PC-3 (cell line): ENCODE data around the gene TINCR. TPM values are rescaled to one million over a fixed set of nuclear protein-coding genes. Genes with fewer than 3 reads are reported as not detected.
A peak's percentile ranks its signal among the peaks of the same experiment; 100 is the strongest.
"Not testable (repeated sequence)": the region's sequence is repeated elsewhere in the genome, so short reads cannot be mapped to it uniquely, and the experiment has no call there.

Experiments
- ATAC-seq: fragments of 200-7000 bp; cut with Tn5 transposase; 2 replicates; pipeline ENCODE4 v1.9.1; 2020; ENCODE audit warnings: mild to moderate bottlenecking, moderate library complexity
- BruUV-seq: library from RNA; stranded (reverse); fragments of 400-500 nt; replicated peaks from 2 replicates; lab custom pipeline; 2021; lab: Mats Ljungman, UMichigan
- CTCF ChIA-PET: fragments of 300-600 bp; sonication (Branson Sonifier 250); formaldehyde crosslinking; loops from one replicate; lab custom pipeline; 2022; ENCODE audit warnings: antibody characterized with exemption; lab: Charles Lee
- POLR2A ChIA-PET: fragments of 300-600 bp; sonication (Branson Sonifier 250); formaldehyde crosslinking; loops from one replicate; lab custom pipeline; 2022; ENCODE audit warnings: antibody characterized with exemption; ENCODE audit not compliant: unreplicated experiment; lab: Charles Lee
- DNase-seq: peaks from one replicate; pipeline ENCODE4 v3.0.0-alpha.2; 2015
- H2AFZ ChIP-seq: fragments of 300-600 bp; sonication (generic); 2 replicates; pipeline ENCODE4 v1.6.0; 2016; ENCODE audit warnings: antibody characterized with exemption, low read length
- H3F3A ChIP-seq: fragments of 300-600 bp; sonication (generic); one replicate; pipeline ENCODE4 v1.6.0; 2017; ENCODE audit warnings: antibody characterized with exemption, low read length, control low read depth, mild to moderate bottlenecking; ENCODE audit not compliant: unreplicated experiment
- H3K27ac ChIP-seq: fragments of 300-600 bp; sonication (generic); 2 replicates; pipeline ENCODE4 v1.5.1; 2016; ENCODE audit warnings: mild to moderate bottlenecking, low read length
- H3K27me3 ChIP-seq: fragments of 300-600 bp; sonication (generic); 2 replicates; pipeline ENCODE4 v1.6.1; 2016; ENCODE audit warnings: low read length, mixed read lengths
- H3K36me3 ChIP-seq: fragments of 300-600 bp; sonication (generic); 2 replicates; pipeline ENCODE4 v1.6.1; 2016; ENCODE audit warnings: low read depth, mixed run types, low read length, mixed read lengths
- H3K4me1 ChIP-seq: fragments of 300-600 bp; sonication (generic); 2 replicates; pipeline ENCODE4 v1.5.1; 2016; ENCODE audit warnings: low read length; ENCODE audit not compliant: insufficient read depth
- H3K4me2 ChIP-seq: fragments of 300-600 bp; sonication (generic); 2 replicates; pipeline ENCODE4 v1.6.0; 2016; ENCODE audit warnings: low read length
- H3K4me3 ChIP-seq: fragments of 300-600 bp; sonication (generic); 2 replicates; pipeline ENCODE4 v1.5.1; 2016; ENCODE audit warnings: mild to moderate bottlenecking, low read length, mixed read lengths
- H3K79me2 ChIP-seq: fragments of 300-600 bp; sonication (generic); 2 replicates; pipeline ENCODE4 v1.6.1; 2017; ENCODE audit warnings: low read length, mixed read lengths
- H3K9ac ChIP-seq: fragments of 300-600 bp; sonication (generic); 2 replicates; pipeline ENCODE4 v1.6.0; 2016; ENCODE audit warnings: mild to moderate bottlenecking, low read length
- H3K9me2 ChIP-seq: fragments of 300-600 bp; sonication (generic); replicated peaks from 2 replicates; pipeline ENCODE4 v1.6.1; 2016; ENCODE audit warnings: mixed run types, low read length, mixed read lengths
- H3K9me3 ChIP-seq: fragments of 300-600 bp; sonication (generic); 2 replicates; pipeline ENCODE4 v1.6.1; 2016; ENCODE audit warnings: low read length, mixed read lengths
- H4K20me1 ChIP-seq: fragments of 300-600 bp; sonication (generic); 2 replicates; pipeline ENCODE4 v1.6.1; 2016; ENCODE audit warnings: low read length, mixed read lengths
- CTCF ChIP-seq: fragments of 300-600 bp; sonication (generic); conservative IDR thresholded peaks from 2 replicates; pipeline ENCODE4 v1.5.1; 2017; ENCODE audit warnings: antibody characterized with exemption, low read depth, mild to moderate bottlenecking, low read length
- EZH2 ChIP-seq: fragments of 300-600 bp; sonication (generic); IDR thresholded peaks from one replicate; pipeline ENCODE4 v1.6.1; 2017; ENCODE audit warnings: antibody characterized with exemption, mild to moderate bottlenecking, low read length; ENCODE audit not compliant: unreplicated experiment
- EZH2phosphoT487 ChIP-seq: fragments of 300-600 bp; sonication (generic); IDR thresholded peaks from 2 replicates; pipeline ENCODE4 v1.6.1; 2018; ENCODE audit warnings: mild to moderate bottlenecking, antibody characterized with exemption, low read length, borderline replicate concordance
- intact Hi-C: fragments of 100-400 bp; cut with micrococcal nuclease; formaldehyde crosslinking; loops from 2 replicates; pipeline ENCODE4 v1.9.0; 2023
- total RNA-seq: library from RNA; depleted of rRNA; stranded (reverse); fragments of >200 nt; gene quantifications from 2 replicates; pipeline ENCODE4 v1.2.3, GENCODE V29; 2014

The TINCR gene
- total RNA-seq, 1 experiment from 2014 or later, result 0.58 TPM

DNA sequence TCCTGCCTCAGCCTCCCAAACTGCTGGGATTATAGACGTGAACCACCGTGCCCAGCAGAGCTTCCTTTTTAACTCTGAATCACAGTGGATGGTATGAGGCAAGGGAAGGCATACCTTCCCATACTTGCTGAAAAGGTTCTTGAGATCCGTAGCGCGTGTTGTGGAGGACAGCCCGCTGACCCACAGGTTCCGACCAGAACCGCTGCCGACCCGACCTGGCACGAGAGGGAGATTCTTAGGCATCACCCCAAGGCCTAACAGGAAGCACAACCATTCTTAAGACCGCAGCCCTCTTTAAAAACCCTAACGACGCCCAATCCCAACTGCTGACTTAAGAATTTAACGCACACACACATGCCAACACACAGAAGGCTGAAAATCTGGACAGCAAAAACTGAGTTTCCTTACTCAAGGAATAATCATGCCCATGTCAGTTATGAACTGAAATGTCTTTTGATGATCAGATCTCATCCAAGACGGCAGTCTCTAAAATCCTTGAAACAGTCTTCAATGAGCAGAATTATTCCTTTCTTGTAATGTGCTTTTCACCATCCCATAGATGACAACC is 42.2 kb upstream of the TINCR start:
- POLR2A ChIA-PET, result interaction anchor here (0.6 kb wide), 1 partner anchor 478 kb away, joined by 13 read pairs; no protein-coding TSS in a partner anchor
- H3K9me2 ChIP-seq, result no peaks in the 10 kb centered on the region
- no peaks in the 10 kb centered on the region for H3K27me3 ChIP-seq
- TF ChIP-seq EZH2 (no peak), CTCF (no peak), EZH2phosphoT487 (no peak)
- peaks cover 63% of the 10 kb centered on the region for H3K79me2 ChIP-seq
- no peak overlapping the region for H2AFZ ChIP-seq
- peaks cover 24% of the 10 kb centered on the region for H4K20me1 ChIP-seq
- peaks cover 78% of the 10 kb centered on the region for H3K36me3 ChIP-seq
- H3K9ac ChIP-seq, result no peak overlapping the region
- DNase-seq (no peak), ATAC-seq (no peak)
- CTCF ChIA-PET, result interaction anchor here (0.5 kb wide), 1 partner anchor 82 kb away, joined by 3 read pairs; no protein-coding TSS in a partner anchor
- H3K4me2 ChIP-seq, result no peak overlapping the region
- no peaks in the 10 kb centered on the region for H3F3A ChIP-seq
- H3K27ac ChIP-seq, result no peak overlapping the region
- BruUV-seq, result no TSS peak
- intact Hi-C loops, result no loop called here
- no peak overlapping the region for H3K4me3 ChIP-seq
- no peaks in the 10 kb centered on the region for H3K9me3 ChIP-seq
- H3K4me1 ChIP-seq, result peaks cover 27% of the 10 kb centered on the region

GRCh38 chr19:5608766-5609165 is 41.0 kb upstream of the TINCR start:
- H3K9me2 ChIP-seq, CTCF ChIA-PET, DNase-seq, ATAC-seq, POLR2A ChIA-PET, H3K9me3 ChIP-seq, H3K27me3 ChIP-seq, H3F3A ChIP-seq, H2AFZ ChIP-seq, H3K4me3 ChIP-seq, BruUV-seq: not testable (repeated sequence)
- Histone ChIP-seq H3K4me1 (peaks cover 27% of the 10 kb centered on the region), H3K9ac (peak overlapping the region; percentile 34), H3K27ac (peak overlapping the region; percentile 85), H3K4me2 (peak overlapping the region; percentile 33), H3K79me2 (peaks cover 75% of the 10 kb centered on the region), H4K20me1 (peaks cover 24% of the 10 kb centered on the region), H3K36me3 (peaks cover 79% of the 10 kb centered on the region)
- intact Hi-C loops, result loop anchor here (1.0 kb wide), 1 partner anchor 14 kb away; the partner anchor contains the start of gene SAFB2

DNA sequence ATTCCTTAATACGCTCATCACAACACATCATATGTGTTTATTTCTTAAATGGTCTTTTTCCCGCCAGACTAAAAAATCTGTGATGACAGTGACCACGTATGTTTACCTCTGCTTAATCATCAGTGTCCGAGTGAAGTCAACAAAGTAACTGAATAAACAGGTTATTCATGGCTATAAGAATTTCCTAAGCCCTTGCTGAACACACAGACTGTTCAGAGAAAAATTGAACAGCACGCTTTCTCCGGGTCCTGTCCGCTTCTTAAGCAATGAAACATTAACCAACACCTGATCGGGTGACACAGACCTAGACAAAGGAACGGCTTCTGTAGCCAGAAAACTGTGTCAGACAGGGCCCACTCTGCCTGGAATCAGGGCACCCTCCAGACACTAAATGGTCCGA is 40.5 kb upstream of the TINCR start:
- no peaks in the 10 kb centered on the region for H3F3A ChIP-seq
- intact Hi-C loops, result loop anchor here (1.0 kb wide), 1 partner anchor 14 kb away; the partner anchor contains the start of gene SAFB2
- H3K9me2 ChIP-seq, result no peaks in the 10 kb centered on the region
- H3K4me1 ChIP-seq, result peaks cover 27% of the 10 kb centered on the region
- TF ChIP-seq EZH2, result no peak
- TF ChIP-seq EZH2phosphoT487, result no peak
- no peak for TF ChIP-seq CTCF
- POLR2A ChIA-PET, result no interaction called here
- peak overlapping the region; percentile 59 for H3K9ac ChIP-seq
- H2AFZ ChIP-seq, result no peak overlapping the region
- H3K4me2 ChIP-seq, result peak overlapping the region; percentile 43
- H3K79me2 ChIP-seq, result peaks cover 80% of the 10 kb centered on the region
- peak overlapping the region; percentile 85 for H3K27ac ChIP-seq
- H4K20me1 ChIP-seq, result peaks cover 24% of the 10 kb centered on the region
- H3K27me3 ChIP-seq, result no peaks in the 10 kb centered on the region
- H3K9me3 ChIP-seq, result no peaks in the 10 kb centered on the region
- DNase-seq, result peak; percentile 84
- peak; percentile 79 for ATAC-seq
- CTCF ChIA-PET, result no interaction called here
- H3K36me3 ChIP-seq, result peaks cover 79% of the 10 kb centered on the region
- no peak overlapping the region for H3K4me3 ChIP-seq
- no TSS peak for BruUV-seq
